Left ventricle myocardium inferior (tissue), 1 donor: Measurements from ENCODE around the gene DGCR8. TPM values are rescaled to one million over a fixed set of nuclear protein-coding genes. Genes with fewer than 3 reads are reported as not detected.

Source experiments
- DNase-seq: peaks from one replicate; pipeline ENCODE4 v3.0.0-alpha.2; 2020
- H3K27ac ChIP-seq: fragments of 200-600 bp; replicated peaks from 2 replicates; pipeline ENCODE4 v1.8.0; 2021
- H3K27me3 ChIP-seq: fragments of 200-600 bp; 2 replicates; pipeline ENCODE4 v1.8.0; 2021; ENCODE audit warnings: low read depth
- H3K36me3 ChIP-seq: fragments of 200-600 bp; 2 replicates; pipeline ENCODE4 v1.8.0; 2021
- H3K4me1 ChIP-seq: fragments of 200-600 bp; 2 replicates; pipeline ENCODE4 v1.8.0; 2021
- H3K4me3 ChIP-seq: fragments of 200-600 bp; 2 replicates; pipeline ENCODE4 v1.8.0; 2021; ENCODE audit warnings: mild to moderate bottlenecking, moderate library complexity
- H3K9me3 ChIP-seq: fragments of 200-600 bp; replicated peaks from 2 replicates; pipeline ENCODE4 v1.8.0; 2021
- CTCF ChIP-seq: fragments of 200-600 bp; IDR thresholded peaks from 2 replicates; pipeline ENCODE4 v1.8.0; 2021; ENCODE audit warnings: antibody characterized with exemption, mild to moderate bottlenecking, borderline replicate concordance
- intact Hi-C: fragments of 100-400 bp; cut with micrococcal nuclease; formaldehyde crosslinking; loops from one replicate; pipeline ENCODE4 v1.11.0; 2022
- total RNA-seq: library from RNA; stranded (reverse); fragmentation: NEBNext Ultra II Directional; extraction: Animal tissue kit (Norgen Biotek cat#: 25700); gene quantifications from one replicate; pipeline ENCODE4 v1.2.1, GENCODE V29; 2021
- donor health status: DM: no; HTN: yes; CAD: no; lungs with severe emphysema.

The DGCR8 gene
- total RNA-seq, 1 donor from 2014 or later = 16.8 TPM

GRCh38 chr22:20114506-20115475 is 34.8 kb downstream of the DGCR8 start:
- H3K36me3 ChIP-seq = peaks cover 63% of the 10 kb centered on the region
- TF ChIP-seq CTCF = no peak
- no peak overlapping the region for H3K4me3 ChIP-seq
- peak; percentile 11 for DNase-seq
- no peak overlapping the region for H3K27ac ChIP-seq
- no peaks in the 10 kb centered on the region for H3K9me3 ChIP-seq
- intact Hi-C loops = no loop called here
- peaks cover 51% of the 10 kb centered on the region for H3K4me1 ChIP-seq
- no peaks in the 10 kb centered on the region for H3K27me3 ChIP-seq

- Histone ChIP-seq H3K27ac (peak within 1 kb of the TSS; percentile 91), H3K27me3 (no peaks in the 10 kb centered on the region), H3K9me3 (no peaks in the 10 kb centered on the region), H3K36me3 (peaks cover 63% of the 10 kb centered on the region), H3K4me1 (peaks cover 60% of the 10 kb centered on the region), H3K4me3 (peak within 1 kb of the TSS; percentile 79)
- TF ChIP-seq CTCF = no peak
- DNase-seq = peak; percentile 13
- intact Hi-C loops = no loop called here
Observed at GRCh38 chr22:20115691-20116375, 35.8 kb downstream of the DGCR8 start, which contains the start of gene RANBP1. TSS of gene RANBP1 (plus strand) at chr22:20116104. CDS start at chr22:20116185, 81 bp downstream.

GRCh38 chr22:20116376-20116950 is 36.4 kb downstream of the DGCR8 start:
- intact Hi-C loops = no loop called here
- DNase-seq = peak; percentile 39
- Histone ChIP-seq H3K27me3 (no peaks in the 10 kb centered on the region), H3K4me1 (peaks cover 58% of the 10 kb centered on the region), H3K36me3 (peaks cover 63% of the 10 kb centered on the region), H3K4me3 (peak overlapping the region; percentile 79), H3K27ac (peak overlapping the region; percentile 91), H3K9me3 (no peaks in the 10 kb centered on the region)
- no peak for TF ChIP-seq CTCF

GRCh38 chr22:20116951-20117632 is 37.1 kb downstream of the DGCR8 start, which contains the start of gene TRMT2A:
TSS of gene TRMT2A (minus strand) at chr22:20117226. CDS start at chr22:20116906, 320 bp downstream.
- Histone ChIP-seq H3K9me3 (no peaks in the 10 kb centered on the region), H3K4me1 (peaks cover 52% of the 10 kb centered on the region), H3K36me3 (peaks cover 64% of the 10 kb centered on the region), H3K27ac (peak within 1 kb of the TSS; percentile 91), H3K4me3 (peak within 1 kb of the TSS; percentile 79), H3K27me3 (no peaks in the 10 kb centered on the region)
- intact Hi-C loops = no loop called here
- DNase-seq = peak; percentile 99
- peak; percentile 31 for TF ChIP-seq CTCF
